GM08714 (cell line): ENCODE results near the gene VAV1.
"Not testable (repeated sequence)": the region's sequence is repeated elsewhere in the genome, so short reads cannot be mapped to it uniquely, and the experiment has no call there.

ENCODE experiments used
- H3K4me3 ChIP-seq: fragments of 200-500 bp; sonication (Bioruptor generic); 2 replicates; pipeline ENCODE4 v1.5.1; 2014; ENCODE audit warnings: mild to moderate bottlenecking, low read length, inconsistent platforms
- ZNF274 ChIP-seq: IDR thresholded peaks from 2 replicates; pipeline ENCODE4 v1.6.1; 2012; ENCODE audit warnings: mild to moderate bottlenecking, low read depth, low read length

The VAV1 gene

DNA sequence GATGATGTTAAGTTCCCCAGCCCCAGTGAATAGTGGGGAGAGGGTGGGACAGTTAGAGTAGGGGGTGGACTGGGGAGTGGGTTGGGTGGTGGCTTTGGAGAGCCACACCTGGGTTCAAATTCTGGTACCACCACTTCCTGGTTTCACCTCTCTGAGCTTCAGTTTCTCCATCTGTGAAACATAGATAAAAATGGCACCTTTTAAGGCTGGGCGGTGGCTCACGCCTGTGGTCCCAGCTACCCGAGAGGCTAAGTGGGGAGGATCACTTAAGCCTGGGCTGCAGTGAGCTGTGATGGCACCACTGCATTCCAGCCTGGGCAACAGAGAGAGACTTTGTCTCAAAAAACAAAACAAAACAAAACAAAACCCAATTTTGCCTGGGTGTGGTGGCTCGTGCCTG, 5.9 kb downstream of the VAV1 start:
- no peak overlapping the region for H3K4me3 ChIP-seq

DNA sequence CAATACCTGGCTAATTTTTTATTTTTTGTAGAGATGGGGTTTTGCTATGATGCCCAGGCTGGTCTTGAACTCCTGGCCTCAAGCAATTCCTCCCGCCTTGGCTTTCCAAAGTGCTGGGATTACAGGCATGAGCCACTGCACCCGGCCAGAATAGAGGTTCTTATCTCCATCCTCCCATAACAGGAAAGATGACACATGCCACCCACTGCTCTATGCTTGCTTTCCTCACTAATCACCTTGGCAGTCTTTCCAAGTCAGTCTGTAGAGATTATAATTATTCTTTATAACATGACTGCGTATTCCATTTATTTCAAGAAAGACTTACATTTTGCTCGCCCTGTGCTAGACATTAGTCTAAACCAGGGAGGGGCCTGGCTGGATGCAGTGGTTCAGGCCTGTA, 6.7 kb downstream of the VAV1 start:
- no peak for TF ChIP-seq ZNF274
- no peak overlapping the region for H3K4me3 ChIP-seq

More for the DNA sequence above, 5.9 kb downstream of the VAV1 start:
- no peak for TF ChIP-seq ZNF274

- no peak for TF ChIP-seq ZNF274
These were observed 14.9 kb downstream of the VAV1 start for GRCh38 chr19:6787393-6787792.

GRCh38 chr19:6788896-6789295, 16.4 kb downstream of the VAV1 start:
- no peak overlapping the region for H3K4me3 ChIP-seq
- TF ChIP-seq ZNF274, result no peak

More at GRCh38 chr19:6787393-6787792, 14.9 kb downstream of the VAV1 start:
- H3K4me3 ChIP-seq, result no peak overlapping the region

DNA sequence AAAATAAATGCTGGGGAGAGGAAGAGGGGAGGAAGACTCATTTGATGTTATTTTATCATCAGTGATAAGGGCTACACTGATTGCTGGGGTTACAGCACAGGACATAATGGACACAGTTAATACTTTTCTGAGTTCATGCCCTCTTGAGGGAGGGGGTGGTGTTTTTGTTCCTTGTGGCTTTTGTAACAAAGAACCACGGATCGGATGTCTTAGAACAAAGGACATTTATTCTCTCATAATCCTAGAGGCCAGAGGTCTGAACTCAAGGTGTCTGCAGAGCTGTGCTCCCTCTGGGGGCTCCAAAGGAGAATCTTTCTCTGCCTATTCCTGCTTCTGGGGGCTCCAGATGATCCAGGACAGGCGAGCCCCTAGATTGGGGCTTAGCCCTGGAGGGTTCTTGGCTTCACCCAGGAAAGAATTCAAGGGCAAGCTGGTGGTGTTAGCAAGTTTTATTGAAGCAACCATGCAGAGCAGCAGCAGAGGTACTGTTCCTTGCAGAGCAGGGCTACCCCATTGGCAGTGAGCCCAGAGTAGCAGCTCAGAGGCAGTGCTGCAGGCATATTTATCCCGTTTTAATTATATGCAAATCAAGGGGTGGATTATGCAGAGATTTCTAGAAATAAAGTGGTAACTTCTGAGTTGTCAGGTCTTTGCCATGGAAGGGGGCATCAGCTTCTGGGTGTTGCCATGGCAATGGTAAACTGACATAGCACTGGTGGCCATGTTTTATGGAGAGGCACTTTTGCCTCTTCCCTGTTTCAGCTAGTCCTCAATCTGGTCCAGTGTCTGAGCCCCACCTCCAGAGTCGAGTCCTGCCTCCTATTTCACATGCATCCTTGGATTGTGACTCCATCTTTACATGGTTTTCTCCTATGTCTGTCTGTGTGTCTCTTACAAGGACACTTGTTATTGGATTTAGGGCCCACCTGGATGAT, 18.0 kb downstream of the VAV1 start:
- no peak overlapping the region for H3K4me3 ChIP-seq
- TF ChIP-seq ZNF274, result no peak

DNA sequence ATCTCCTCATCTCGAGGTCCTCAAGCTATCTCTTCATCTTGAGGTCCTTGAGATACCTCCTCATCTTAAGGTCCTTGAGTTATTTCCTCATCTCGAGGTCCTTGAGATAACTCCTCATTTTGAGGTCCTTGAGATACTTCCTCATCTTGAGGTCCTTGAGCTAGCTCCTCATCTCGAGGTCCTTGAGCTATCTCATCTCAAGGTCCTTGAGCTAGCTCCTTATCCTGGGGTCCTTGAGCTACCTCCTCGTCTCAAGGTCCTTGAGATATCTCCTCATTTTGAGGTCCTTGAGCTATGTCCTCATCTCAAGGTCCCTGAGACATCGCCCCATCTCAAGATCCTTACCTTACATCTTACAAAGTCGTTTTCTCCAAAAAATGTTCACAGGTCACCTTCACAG, 18.7 kb downstream of the VAV1 start:
- TF ChIP-seq ZNF274, result no peak
- no peak overlapping the region for H3K4me3 ChIP-seq

DNA sequence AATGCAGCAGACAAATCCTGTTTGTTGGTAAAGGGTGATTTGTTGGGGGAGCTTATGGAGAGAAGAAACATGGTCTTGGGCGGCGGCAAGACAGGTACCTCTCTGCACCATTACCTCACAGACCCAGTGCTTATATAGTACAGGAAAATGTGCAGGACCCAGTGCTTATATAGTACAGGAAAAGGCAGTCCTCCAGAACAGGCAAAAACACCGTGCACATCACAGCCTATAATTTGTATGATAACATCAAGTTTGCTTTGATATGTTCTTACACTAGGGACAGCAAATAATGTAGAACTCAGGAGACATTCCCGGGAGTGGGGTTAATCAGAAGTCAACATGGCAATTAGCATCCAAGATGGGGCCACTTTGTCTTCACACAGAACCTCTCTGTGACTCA, 20.9 kb downstream of the VAV1 start:
- TF ChIP-seq ZNF274, result no peak
- no peak overlapping the region for H3K4me3 ChIP-seq

DNA sequence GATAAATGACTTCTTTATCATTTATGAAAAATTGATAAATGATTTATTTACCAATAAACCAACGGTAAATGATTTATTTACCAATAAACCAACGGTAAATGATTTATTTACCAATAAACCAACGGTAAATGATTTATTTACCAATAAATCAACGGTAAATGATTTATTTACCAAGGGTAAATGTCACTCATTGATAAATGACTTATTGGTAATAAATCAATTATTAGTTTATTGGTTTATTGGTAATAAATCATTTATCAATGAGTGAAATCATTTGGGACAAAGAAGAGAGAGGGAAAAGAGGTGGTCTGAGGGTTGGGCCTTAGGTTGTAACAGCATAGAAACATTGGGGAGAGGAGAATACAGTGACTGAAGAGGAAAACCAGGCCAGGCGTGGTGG, 21.5 kb downstream of the VAV1 start:
- H3K4me3 ChIP-seq, result no peak overlapping the region
- TF ChIP-seq ZNF274, result no peak

DNA sequence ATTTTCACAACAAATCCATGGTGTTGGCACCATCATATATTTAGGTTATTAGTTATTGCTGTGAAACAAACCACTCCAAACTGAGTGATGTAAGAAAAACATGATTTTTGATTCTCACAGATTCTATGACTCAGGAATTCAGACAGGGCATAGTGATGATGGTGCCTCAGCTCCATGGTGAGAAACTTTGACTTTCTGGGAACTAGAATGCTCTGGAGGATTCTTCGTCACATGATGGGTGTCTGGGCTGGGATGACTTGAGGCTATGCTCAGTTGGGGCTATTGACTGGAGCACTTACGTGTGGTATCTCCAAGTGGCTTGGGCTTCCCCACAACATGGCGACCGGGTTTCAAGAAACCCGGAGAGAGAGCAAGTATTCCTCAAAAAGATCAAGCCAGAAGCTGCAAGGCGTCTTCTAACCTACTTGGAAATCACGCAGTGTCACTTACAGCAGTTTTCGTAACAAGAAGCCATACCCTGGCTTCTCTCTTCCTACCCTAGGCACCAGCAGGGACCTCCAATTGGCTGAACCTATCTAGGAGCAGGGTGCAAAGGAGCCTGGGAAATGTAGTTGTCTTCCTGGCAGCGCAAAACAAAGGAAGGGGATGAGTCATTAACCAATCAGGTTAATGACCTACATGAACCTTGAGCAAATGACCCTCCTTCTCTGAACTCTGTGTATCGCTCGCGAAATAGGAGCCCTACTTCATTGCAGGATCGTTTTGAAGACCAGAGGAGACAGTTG, 22.4 kb downstream of the VAV1 start:
- TF ChIP-seq ZNF274, result no peak
- no peak overlapping the region for H3K4me3 ChIP-seq

GRCh38 chr19:6796278-6796677, 23.8 kb downstream of the VAV1 start:
- no peak for TF ChIP-seq ZNF274

GRCh38 chr19:6797646-6798045, 25.1 kb downstream of the VAV1 start:
- no peak overlapping the region for H3K4me3 ChIP-seq
- TF ChIP-seq ZNF274, result no peak

More at GRCh38 chr19:6796278-6796677, 23.8 kb downstream of the VAV1 start:
- H3K4me3 ChIP-seq, result no peak overlapping the region

DNA sequence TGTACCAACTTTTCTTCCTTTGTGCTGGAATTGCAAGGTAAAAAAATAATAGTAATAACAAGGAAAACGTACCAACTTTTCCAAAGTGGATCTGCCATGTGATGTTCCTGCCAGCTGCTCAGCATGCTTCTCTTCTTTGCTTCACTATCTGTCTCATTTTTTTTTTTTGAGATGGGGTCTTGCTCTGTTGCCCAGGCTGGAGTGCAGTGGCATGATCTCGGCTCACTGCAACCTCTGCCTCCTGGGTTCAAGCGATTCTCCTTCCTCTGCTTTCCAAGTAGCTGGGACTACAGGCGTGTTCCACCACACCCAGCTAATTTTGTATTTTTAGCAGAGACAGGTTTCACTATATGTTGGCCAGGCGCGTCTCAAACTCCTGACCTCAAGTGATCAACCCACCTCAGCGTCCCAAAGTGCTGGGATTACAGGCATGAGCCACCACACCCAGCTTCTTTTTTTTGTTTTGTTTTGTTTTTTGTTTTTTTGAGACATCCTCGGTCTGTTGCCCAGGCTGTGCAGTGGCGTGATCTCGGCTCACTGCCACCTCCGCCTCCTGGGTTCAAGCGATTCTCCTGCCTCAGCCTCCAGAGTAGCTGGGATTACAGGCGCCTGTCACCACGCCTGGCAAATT, 27.8 kb downstream of the VAV1 start:
- not testable (repeated sequence) for H3K4me3 ChIP-seq

GRCh38 chr19:6800991-6801484, 28.5 kb downstream of the VAV1 start:
- TF ChIP-seq ZNF274, result no peak
- H3K4me3 ChIP-seq, result peak overlapping the region; percentile 37; the same call in 1 of the 2 replicates

GRCh38 chr19:6801485-6802086, 29.1 kb downstream of the VAV1 start:
- no peak for TF ChIP-seq ZNF274
- H3K4me3 ChIP-seq, result peak overlapping the region; percentile 37; the same call in 1 of the 2 replicates
